Measurements from ENCODE around the gene RAB26.
A peak's percentile ranks its signal among the peaks of the same experiment; 100 is the strongest.
"Not testable (repeated sequence)": the region's sequence is repeated elsewhere in the genome, so short reads cannot be mapped to it uniquely, and the experiment has no call there.

RAB26 gene

GRCh38 chr16:2121853-2122252, 26.6 kb upstream of the RAB26 start:
- Histone ChIP-seq H3K36me3 (ENCODE audit: control insufficient read depth, low read depth, low read length) (no peaks in the 10 kb centered on the region), H3K4me1 (ENCODE audit: control insufficient read depth, low read depth, low read length) (peaks cover 3% of the 10 kb centered on the region), H3K9me3 (ENCODE audit: control insufficient read depth, low read depth, low read length) (no peaks in the 10 kb centered on the region), H3K27me3 (ENCODE audit: control insufficient read depth, insufficient read depth, low read length) (no peaks in the 10 kb centered on the region), H3K9ac (ENCODE audit: low read length) (no peak overlapping the region), H3K4me3 (ENCODE audit: low read length) (no peak overlapping the region), H3K27ac (ENCODE audit: low read length) (no peak overlapping the region)

GRCh38 chr16:2122429-2122828, 26.0 kb upstream of the RAB26 start:
- Histone ChIP-seq H3K9ac (ENCODE audit: low read length) (no peak overlapping the region), H3K9me3 (ENCODE audit: control insufficient read depth, low read depth, low read length) (no peaks in the 10 kb centered on the region), H3K4me1 (ENCODE audit: control insufficient read depth, low read depth, low read length) (peaks cover 3% of the 10 kb centered on the region)

GRCh38 chr16:2122934-2123683, 25.3 kb upstream of the RAB26 start:
- H3K9me3 ChIP-seq (ENCODE audit: control insufficient read depth, low read depth, low read length); H3K27me3 ChIP-seq (ENCODE audit: control insufficient read depth, insufficient read depth, low read length); H3K4me3 ChIP-seq (ENCODE audit: low read length); H3K27ac ChIP-seq (ENCODE audit: low read length); H3K4me1 ChIP-seq (ENCODE audit: control insufficient read depth, low read depth, low read length); H3K9ac ChIP-seq (ENCODE audit: low read length); H3K36me3 ChIP-seq (ENCODE audit: control insufficient read depth, low read depth, low read length): not testable (repeated sequence)

More at GRCh38 chr16:2122429-2122828, 26.0 kb upstream of the RAB26 start:
- Histone ChIP-seq H3K27ac (ENCODE audit: low read length) (no peak overlapping the region), H3K36me3 (ENCODE audit: control insufficient read depth, low read depth, low read length) (no peaks in the 10 kb centered on the region), H3K4me3 (ENCODE audit: low read length) (no peak overlapping the region), H3K27me3 (ENCODE audit: control insufficient read depth, insufficient read depth, low read length) (no peaks in the 10 kb centered on the region)

- not testable (repeated sequence) for H3K27ac ChIP-seq (ENCODE audit: low read length); H3K36me3 ChIP-seq (ENCODE audit: control insufficient read depth, low read depth, low read length); H3K27me3 ChIP-seq (ENCODE audit: control insufficient read depth, insufficient read depth, low read length); H3K9me3 ChIP-seq (ENCODE audit: control insufficient read depth, low read depth, low read length); H3K4me1 ChIP-seq (ENCODE audit: control insufficient read depth, low read depth, low read length); H3K4me3 ChIP-seq (ENCODE audit: low read length); H3K9ac ChIP-seq (ENCODE audit: low read length)
Observed at GRCh38 chr16:2123706-2124376, 24.6 kb upstream of the RAB26 start.

GRCh38 chr16:2124377-2124693, 24.1 kb upstream of the RAB26 start:
- H3K9me3 ChIP-seq (ENCODE audit: control insufficient read depth, low read depth, low read length); H3K36me3 ChIP-seq (ENCODE audit: control insufficient read depth, low read depth, low read length); H3K27ac ChIP-seq (ENCODE audit: low read length); H3K4me1 ChIP-seq (ENCODE audit: control insufficient read depth, low read depth, low read length); H3K27me3 ChIP-seq (ENCODE audit: control insufficient read depth, insufficient read depth, low read length); H3K4me3 ChIP-seq (ENCODE audit: low read length): not testable (repeated sequence)
- H3K9ac ChIP-seq (ENCODE audit: low read length) = peak overlapping the region; percentile 12

- H3K9me3 ChIP-seq (ENCODE audit: control insufficient read depth, low read depth, low read length); H3K27me3 ChIP-seq (ENCODE audit: control insufficient read depth, insufficient read depth, low read length); H3K4me3 ChIP-seq (ENCODE audit: low read length); H3K27ac ChIP-seq (ENCODE audit: low read length); H3K36me3 ChIP-seq (ENCODE audit: control insufficient read depth, low read depth, low read length); H3K4me1 ChIP-seq (ENCODE audit: control insufficient read depth, low read depth, low read length): not testable (repeated sequence)
- H3K9ac ChIP-seq (ENCODE audit: low read length) = peak overlapping the region; percentile 28
Observed at GRCh38 chr16:2124694-2125444, 23.6 kb upstream of the RAB26 start.

GRCh38 chr16:2125609-2126008, 22.8 kb upstream of the RAB26 start:
- not testable (repeated sequence) for H3K27ac ChIP-seq (ENCODE audit: low read length); H3K9me3 ChIP-seq (ENCODE audit: control insufficient read depth, low read depth, low read length); H3K4me3 ChIP-seq (ENCODE audit: low read length); H3K4me1 ChIP-seq (ENCODE audit: control insufficient read depth, low read depth, low read length); H3K36me3 ChIP-seq (ENCODE audit: control insufficient read depth, low read depth, low read length); H3K27me3 ChIP-seq (ENCODE audit: control insufficient read depth, insufficient read depth, low read length)
- peak overlapping the region; percentile 28 for H3K9ac ChIP-seq (ENCODE audit: low read length)

- H3K4me3 ChIP-seq (ENCODE audit: low read length); H3K9ac ChIP-seq (ENCODE audit: low read length); H3K4me1 ChIP-seq (ENCODE audit: control insufficient read depth, low read depth, low read length); H3K36me3 ChIP-seq (ENCODE audit: control insufficient read depth, low read depth, low read length); H3K27me3 ChIP-seq (ENCODE audit: control insufficient read depth, insufficient read depth, low read length); H3K9me3 ChIP-seq (ENCODE audit: control insufficient read depth, low read depth, low read length); H3K27ac ChIP-seq (ENCODE audit: low read length): not testable (repeated sequence)
Observed at GRCh38 chr16:2126161-2126743, 22.2 kb upstream of the RAB26 start.

- not testable (repeated sequence) for H3K4me3 ChIP-seq (ENCODE audit: low read length); H3K4me1 ChIP-seq (ENCODE audit: control insufficient read depth, low read depth, low read length); H3K9me3 ChIP-seq (ENCODE audit: control insufficient read depth, low read depth, low read length); H3K9ac ChIP-seq (ENCODE audit: low read length); H3K27me3 ChIP-seq (ENCODE audit: control insufficient read depth, insufficient read depth, low read length); H3K27ac ChIP-seq (ENCODE audit: low read length); H3K36me3 ChIP-seq (ENCODE audit: control insufficient read depth, low read depth, low read length)
Observed at GRCh38 chr16:2126928-2127556, 21.4 kb upstream of the RAB26 start.

- H3K27ac ChIP-seq (ENCODE audit: low read length); H3K9ac ChIP-seq (ENCODE audit: low read length); H3K27me3 ChIP-seq (ENCODE audit: control insufficient read depth, insufficient read depth, low read length); H3K4me1 ChIP-seq (ENCODE audit: control insufficient read depth, low read depth, low read length); H3K36me3 ChIP-seq (ENCODE audit: control insufficient read depth, low read depth, low read length); H3K9me3 ChIP-seq (ENCODE audit: control insufficient read depth, low read depth, low read length); H3K4me3 ChIP-seq (ENCODE audit: low read length): not testable (repeated sequence)
Observed at GRCh38 chr16:2127630-2128280, 20.7 kb upstream of the RAB26 start.

GRCh38 chr16:2129251-2129650, 19.2 kb upstream of the RAB26 start:
- H3K4me1 ChIP-seq (ENCODE audit: control insufficient read depth, low read depth, low read length); H3K36me3 ChIP-seq (ENCODE audit: control insufficient read depth, low read depth, low read length); H3K9ac ChIP-seq (ENCODE audit: low read length); H3K27me3 ChIP-seq (ENCODE audit: control insufficient read depth, insufficient read depth, low read length); H3K9me3 ChIP-seq (ENCODE audit: control insufficient read depth, low read depth, low read length); H3K27ac ChIP-seq (ENCODE audit: low read length); H3K4me3 ChIP-seq (ENCODE audit: low read length): not testable (repeated sequence)

All from iPS-18a (cell line).